Erythroblast (primary cell): ENCODE results near the gene TRAF5.
"Not testable (repeated sequence)": the region's sequence is repeated elsewhere in the genome, so short reads cannot be mapped to it uniquely, and the experiment has no call there.

Experiments used
- DNase-seq, 2 experiments: peaks; one replicate each; lab custom pipeline; 2025; lab: John Stamatoyannopoulos, UW
- GATA1 ChIP-seq: IDR thresholded peaks from 2 replicates; pipeline ENCODE4 v1.6.1; 2011; ENCODE audit warnings: low read depth, mild to moderate bottlenecking, control low read depth, low read length, moderate library complexity
- POLR2A ChIP-seq: IDR thresholded peaks from 2 replicates; pipeline ENCODE4 v1.6.1; 2011; ENCODE audit warnings: mild to moderate bottlenecking, low read length

The TRAF5 gene

GRCh38 chr1:211347077-211347844 is 20.6 kb downstream of the TRAF5 start:
- DNase-seq = no peak
- no peak for TF ChIP-seq POLR2A
- no peak for TF ChIP-seq GATA1

GRCh38 chr1:211348547-211348946 is 21.9 kb downstream of the TRAF5 start:
- TF ChIP-seq POLR2A (no peak), GATA1 (no peak)
- DNase-seq = no peak

GRCh38 chr1:211349741-211350140 is 23.1 kb downstream of the TRAF5 start:
- DNase-seq = no peak
- no peak for TF ChIP-seq POLR2A
- no peak for TF ChIP-seq GATA1

- DNase-seq = not testable (repeated sequence)
Measured at GRCh38 chr1:211352055-211352454, 25.4 kb downstream of the TRAF5 start.

GRCh38 chr1:211352465-211352864 is 25.8 kb downstream of the TRAF5 start:
- no peak for TF ChIP-seq GATA1
- no peak for TF ChIP-seq POLR2A
- no peak for DNase-seq

- DNase-seq = peak; percentile 52 to 69
- TF ChIP-seq GATA1 (no peak), POLR2A (no peak)
Measured at GRCh38 chr1:211352985-211353515, 26.4 kb downstream of the TRAF5 start.

GRCh38 chr1:211353562-211354212 is 27.1 kb downstream of the TRAF5 start:
- no peak for DNase-seq
- no peak for TF ChIP-seq POLR2A
- TF ChIP-seq GATA1 = no peak

- TF ChIP-seq GATA1 = no peak
- TF ChIP-seq POLR2A = no peak
- DNase-seq = no peak
Measured at GRCh38 chr1:211355873-211356272, 29.2 kb downstream of the TRAF5 start.

GRCh38 chr1:211356723-211357407 is 30.2 kb downstream of the TRAF5 start:
- TF ChIP-seq POLR2A (no peak), GATA1 (no peak)
- DNase-seq = no peak

GRCh38 chr1:211358685-211359084 is 32.1 kb downstream of the TRAF5 start:
- no peak for DNase-seq
- TF ChIP-seq GATA1 (no peak), POLR2A (no peak)

- DNase-seq = no peak
- no peak for TF ChIP-seq GATA1
- no peak for TF ChIP-seq POLR2A
Measured at GRCh38 chr1:211359876-211360275, 33.2 kb downstream of the TRAF5 start.

GRCh38 chr1:211361202-211361601 is 34.6 kb downstream of the TRAF5 start:
- no peak for DNase-seq
- no peak for TF ChIP-seq POLR2A
- no peak for TF ChIP-seq GATA1

- TF ChIP-seq GATA1 (no peak), POLR2A (no peak)
- DNase-seq = no peak
Measured at GRCh38 chr1:211369640-211370039, 43.0 kb downstream of the TRAF5 start.

GRCh38 chr1:211370669-211371068 is 44.0 kb downstream of the TRAF5 start:
- no peak for DNase-seq

More at GRCh38 chr1:211370669-211371068, 44.0 kb downstream of the TRAF5 start:
- TF ChIP-seq GATA1 (no peak), POLR2A (no peak)
